GM18861 (cell line): Measurements from ENCODE around the gene LPP.
"Not testable (repeated sequence)": the region's sequence is repeated elsewhere in the genome, so short reads cannot be mapped to it uniquely, and the experiment has no call there.

ENCODE experiments used
- ATAC-seq: cut with Tn5 transposase; IDR thresholded peaks from one replicate; pipeline ENCODE4 v1.9.1; 2021; ENCODE audit not compliant: unreplicated experiment

LPP gene

GRCh38 chr3:188607805-188608315 lies 453.9 kb downstream of the LPP start:
- no peak for ATAC-seq

- no peak for ATAC-seq
These were observed 454.4 kb downstream of the LPP start for GRCh38 chr3:188608401-188608800.

- not testable (repeated sequence) for ATAC-seq
These were observed 459.8 kb downstream of the LPP start for GRCh38 chr3:188613721-188614120.

- ATAC-seq = no peak
These were observed 463.3 kb downstream of the LPP start for GRCh38 chr3:188617270-188617669.

GRCh38 chr3:188617988-188618701 lies 464.2 kb downstream of the LPP start:
- no peak for ATAC-seq

- ATAC-seq = no peak
These were observed 466.8 kb downstream of the LPP start for GRCh38 chr3:188620752-188621151.

GRCh38 chr3:188624384-188624783 lies 470.4 kb downstream of the LPP start:
- no peak for ATAC-seq

GRCh38 chr3:188624828-188625227 lies 470.9 kb downstream of the LPP start:
- ATAC-seq = no peak

- no peak for ATAC-seq
These were observed 473.7 kb downstream of the LPP start for GRCh38 chr3:188627652-188628051.

GRCh38 chr3:188631291-188632010 lies 477.5 kb downstream of the LPP start:
- no peak for ATAC-seq

GRCh38 chr3:188633206-188633605 lies 479.2 kb downstream of the LPP start:
- ATAC-seq = no peak

GRCh38 chr3:188634285-188634684 lies 480.3 kb downstream of the LPP start:
- no peak for ATAC-seq

GRCh38 chr3:188635258-188636042 lies 481.5 kb downstream of the LPP start:
- ATAC-seq = no peak

- ATAC-seq = not testable (repeated sequence)
These were observed 482.3 kb downstream of the LPP start for GRCh38 chr3:188636292-188636691.

GRCh38 chr3:188641076-188641475 lies 487.1 kb downstream of the LPP start:
- ATAC-seq = no peak

GRCh38 chr3:188643736-188644135 lies 489.8 kb downstream of the LPP start:
- no peak for ATAC-seq

GRCh38 chr3:188646592-188646991 lies 492.6 kb downstream of the LPP start:
- ATAC-seq = no peak

GRCh38 chr3:188647237-188647636 lies 493.3 kb downstream of the LPP start:
- ATAC-seq = no peak

- ATAC-seq = no peak
These were observed 495.6 kb downstream of the LPP start for GRCh38 chr3:188649521-188649920.

- ATAC-seq = no peak
These were observed 502.4 kb downstream of the LPP start for GRCh38 chr3:188656196-188656982.

- ATAC-seq = no peak
These were observed 504.6 kb downstream of the LPP start for GRCh38 chr3:188658606-188659005.
